HG02588 (cell line): ENCODE data around the gene CNTNAP2.

Source experiments
- ATAC-seq: cut with Tn5 transposase; IDR thresholded peaks from one replicate; pipeline ENCODE4 v1.9.1; 2021; ENCODE audit warnings: mild to moderate bottlenecking, moderate library complexity; ENCODE audit not compliant: unreplicated experiment

The CNTNAP2 gene

DNA sequence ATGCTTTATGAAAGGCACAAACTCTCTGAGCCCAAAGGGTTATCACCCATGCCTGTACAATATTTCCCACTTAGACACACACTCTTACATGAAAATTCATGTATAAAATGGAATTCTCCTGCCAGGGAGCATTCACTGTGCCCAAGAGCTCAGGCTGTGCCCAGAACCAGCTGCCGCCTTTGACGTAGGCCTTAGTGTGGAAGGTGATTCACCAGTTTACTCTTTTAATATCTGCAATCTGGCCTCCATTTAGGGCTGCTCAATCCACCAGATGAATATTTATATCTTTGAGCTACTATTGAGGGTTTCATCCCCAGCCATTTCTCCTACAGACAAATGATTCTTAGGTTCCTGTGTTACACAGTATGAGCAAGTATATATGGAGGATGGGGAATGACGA, 849.7 kb downstream of the CNTNAP2 start:
- ATAC-seq: no peak

DNA sequence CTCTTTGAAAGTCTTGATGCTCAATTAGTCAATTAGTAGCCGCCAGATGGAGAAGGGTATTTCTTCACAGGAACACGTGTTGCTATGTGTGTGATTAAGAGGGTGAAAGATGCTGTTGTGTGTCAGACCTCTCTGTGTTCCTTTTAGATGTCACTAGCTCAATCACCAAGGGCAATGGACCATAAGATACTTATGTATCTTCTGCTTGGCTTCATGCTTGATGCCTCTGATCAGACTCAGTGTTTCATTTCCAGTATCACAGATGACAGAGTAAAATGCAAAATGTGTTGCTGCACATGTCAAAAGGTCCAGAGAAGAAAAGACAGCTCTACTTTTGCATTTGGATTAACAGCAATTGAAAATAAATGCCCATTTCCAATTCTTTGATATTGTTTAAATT, 865.9 kb downstream of the CNTNAP2 start:
- no peak for ATAC-seq

DNA sequence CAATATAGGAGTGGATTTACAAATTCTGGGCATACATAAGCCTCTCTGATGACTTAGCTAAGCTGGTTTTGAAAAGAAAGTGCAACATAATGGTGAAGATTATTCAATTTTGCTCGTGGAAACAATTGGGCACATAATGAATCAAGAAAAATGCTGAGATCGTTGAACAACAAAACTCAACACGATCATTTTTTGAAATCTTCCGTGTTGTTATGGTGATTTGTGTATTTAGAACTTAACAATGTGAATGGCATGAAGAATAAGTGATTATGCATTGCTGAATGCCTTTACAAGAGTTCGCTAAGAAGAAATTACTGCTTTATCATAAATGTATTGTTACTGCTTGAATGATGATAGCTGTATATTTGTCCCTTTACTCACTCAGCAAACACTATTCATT, 875.0 kb downstream of the CNTNAP2 start:
- ATAC-seq: no peak

DNA sequence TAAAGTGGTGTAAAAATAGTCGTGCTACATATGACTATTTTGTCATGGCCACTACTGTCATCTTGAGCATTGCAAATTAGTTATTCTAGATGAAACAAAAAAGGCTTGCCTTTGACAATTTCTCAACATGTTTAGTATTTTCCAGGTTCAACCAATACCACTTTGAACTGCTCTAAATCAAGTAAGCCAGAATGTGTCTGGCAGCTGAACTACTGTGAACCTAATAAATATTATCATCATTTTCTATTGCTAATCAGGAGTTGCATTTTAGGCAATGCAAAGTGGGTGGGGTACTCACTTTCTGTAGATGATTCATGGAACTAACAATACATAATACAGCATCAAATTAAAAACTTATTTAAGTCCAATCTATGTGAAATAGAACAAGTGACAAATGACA, 877.2 kb downstream of the CNTNAP2 start:
- no peak for ATAC-seq

DNA sequence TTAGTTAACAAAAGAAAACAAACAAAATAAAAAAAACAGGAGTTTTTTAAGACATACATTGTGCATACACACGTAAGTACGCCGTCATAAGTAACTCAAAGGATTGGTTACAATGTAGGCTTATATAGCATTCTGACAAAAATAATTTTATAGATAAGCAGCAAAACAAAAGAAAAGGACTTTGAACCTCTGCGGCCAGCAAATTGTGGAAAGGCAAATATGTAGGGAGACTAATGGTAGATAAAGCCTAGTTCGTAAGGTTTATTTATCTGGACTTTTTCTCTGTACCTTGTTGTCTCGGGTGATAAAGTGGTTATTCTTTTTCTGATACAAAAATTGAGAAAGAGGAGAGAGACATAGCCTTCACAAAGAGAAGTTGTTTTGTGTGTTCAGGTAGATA, 891.9 kb downstream of the CNTNAP2 start:
- ATAC-seq: no peak

DNA sequence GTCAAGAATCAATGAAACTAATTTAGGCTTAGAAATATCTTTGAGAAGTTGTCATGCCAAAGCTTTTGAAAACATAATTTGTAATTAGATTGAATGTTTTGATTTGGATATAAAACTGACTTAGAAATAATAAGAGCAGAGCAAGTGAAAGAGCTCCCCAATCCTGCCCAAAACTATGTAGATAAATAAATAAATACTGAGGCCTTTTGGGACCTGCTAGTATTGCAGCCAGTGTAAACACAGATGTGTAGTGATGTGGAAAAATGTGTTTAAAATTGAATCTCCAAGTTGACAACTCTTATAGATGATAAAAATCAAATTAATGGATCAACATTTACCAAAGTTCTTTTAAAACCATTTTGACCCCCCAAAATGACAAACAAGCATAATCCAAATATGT, 896.1 kb downstream of the CNTNAP2 start:
- ATAC-seq: no peak

DNA sequence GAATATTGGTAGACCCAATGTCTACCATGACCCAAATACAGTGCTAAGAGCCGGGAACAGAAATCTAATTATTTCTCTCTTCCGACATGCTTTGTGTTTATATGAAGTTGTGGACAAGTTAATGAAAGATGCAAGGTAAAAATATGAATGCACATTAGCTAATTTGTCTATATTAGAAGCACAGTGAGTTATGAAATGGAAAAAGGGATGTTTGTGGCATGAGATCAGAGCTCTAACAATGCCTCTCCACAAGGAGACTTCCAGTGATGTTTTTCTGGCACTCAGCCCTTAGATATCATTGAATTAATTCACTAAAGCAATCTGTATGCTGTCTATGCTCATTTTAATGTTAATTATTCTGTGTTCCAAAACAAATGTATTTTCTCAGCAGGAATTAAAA, 897.2 kb downstream of the CNTNAP2 start:
- ATAC-seq: no peak

DNA sequence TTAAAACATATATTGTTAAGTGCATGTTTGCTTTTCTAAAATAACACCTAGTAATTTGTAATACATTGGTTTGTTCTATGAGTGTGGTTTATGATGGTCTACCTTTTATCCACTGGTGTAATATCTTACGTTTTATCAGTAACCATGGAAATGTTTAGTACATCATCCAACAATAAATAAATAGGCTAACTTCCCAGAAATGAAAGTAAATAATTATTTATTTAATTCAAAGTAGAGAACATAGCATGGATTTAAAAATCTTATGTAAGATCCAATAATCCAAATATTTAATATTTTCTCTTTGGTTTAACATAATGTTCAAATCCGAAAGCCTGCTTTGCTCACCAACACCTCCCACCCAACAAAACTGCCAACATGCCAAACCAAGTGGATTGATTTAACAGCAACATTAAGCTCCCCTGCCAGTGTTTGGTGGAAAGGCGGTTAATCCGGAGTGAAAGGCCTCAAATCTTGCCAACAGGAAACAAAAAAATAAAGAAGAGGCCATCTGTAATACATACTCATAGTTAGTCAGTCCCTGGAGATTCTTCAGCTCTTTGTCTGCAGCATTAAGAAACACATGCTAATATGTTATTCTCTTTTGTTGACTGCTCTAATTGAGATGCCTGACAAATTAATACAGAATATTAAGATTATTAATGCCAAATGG, 897.8 kb downstream of the CNTNAP2 start:
- ATAC-seq: no peak

DNA sequence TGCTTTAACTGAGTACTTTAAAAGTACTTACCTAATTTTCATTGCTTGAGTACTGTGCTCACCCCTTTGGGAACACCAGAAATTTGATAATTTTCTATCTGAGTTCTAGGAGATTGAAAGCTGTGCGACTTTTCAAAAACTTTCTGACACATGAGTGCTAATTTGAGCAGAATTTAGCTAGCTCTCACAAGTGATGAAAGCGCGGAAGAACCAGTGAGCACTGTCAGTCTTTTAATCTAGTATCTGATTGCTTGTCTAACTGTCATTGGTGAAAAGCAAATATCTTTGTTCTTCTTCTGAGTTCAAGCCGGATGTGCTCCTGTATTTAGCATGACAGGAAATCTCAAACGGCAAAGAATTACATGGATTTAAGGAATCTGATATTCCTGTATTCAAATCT, 899.4 kb downstream of the CNTNAP2 start:
- ATAC-seq: no peak

DNA sequence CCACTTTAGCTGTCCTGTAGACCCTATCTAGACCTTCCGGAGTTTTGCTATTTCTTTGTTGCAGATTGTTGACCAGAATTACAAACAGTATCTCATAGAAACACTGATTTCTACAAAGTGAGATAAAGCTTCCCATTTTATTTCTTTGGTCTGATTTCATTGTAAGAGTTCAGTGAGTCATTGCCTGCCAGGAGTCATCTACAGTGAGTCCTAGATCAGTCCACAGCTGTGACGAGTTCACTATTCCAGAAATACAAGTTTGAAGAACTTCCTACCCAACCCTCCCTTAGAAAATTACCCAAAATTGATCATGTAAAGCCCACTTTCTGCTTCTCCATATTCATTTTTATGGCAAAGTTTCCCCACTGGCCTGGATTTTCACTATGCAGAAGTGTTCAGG, 905.5 kb downstream of the CNTNAP2 start:
- no peak for ATAC-seq

DNA sequence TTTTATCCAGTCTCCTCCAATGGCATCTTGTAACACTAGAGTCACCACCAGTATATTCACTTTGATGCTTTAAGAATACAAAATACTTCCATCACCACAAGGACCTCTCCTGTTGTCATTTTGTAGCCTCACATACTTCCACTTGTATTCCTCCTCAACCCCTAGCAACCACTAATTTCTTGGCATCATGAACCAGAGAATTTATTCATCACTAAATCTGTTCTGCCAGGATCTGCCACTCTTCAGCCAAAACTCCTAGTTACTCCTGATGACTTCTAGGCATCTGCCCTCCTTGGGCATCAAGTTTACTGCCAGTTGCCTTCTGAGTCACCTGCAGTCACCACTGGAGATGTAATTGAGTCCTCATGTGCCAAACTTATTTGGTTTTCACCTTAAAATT, 906.8 kb downstream of the CNTNAP2 start:
- ATAC-seq: no peak

DNA sequence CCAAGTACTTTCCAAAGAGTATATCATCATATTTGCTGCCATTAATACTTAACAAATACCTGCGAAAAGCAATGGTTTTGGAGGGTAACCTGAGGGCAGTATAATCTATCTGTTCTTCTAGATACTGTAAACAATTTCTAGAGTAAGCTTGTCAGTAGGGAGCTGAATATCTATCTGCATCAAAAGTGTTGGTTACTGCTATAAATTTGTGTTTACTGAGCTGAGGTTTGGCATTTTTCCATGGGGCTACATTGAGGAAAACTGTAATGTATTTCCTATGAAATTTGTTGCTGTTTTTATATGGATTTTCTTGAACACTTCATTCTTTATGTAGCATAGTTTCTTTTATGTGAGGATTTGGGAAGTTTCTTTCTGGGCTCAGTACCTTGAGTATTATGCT, 913.4 kb downstream of the CNTNAP2 start:
- ATAC-seq: no peak

DNA sequence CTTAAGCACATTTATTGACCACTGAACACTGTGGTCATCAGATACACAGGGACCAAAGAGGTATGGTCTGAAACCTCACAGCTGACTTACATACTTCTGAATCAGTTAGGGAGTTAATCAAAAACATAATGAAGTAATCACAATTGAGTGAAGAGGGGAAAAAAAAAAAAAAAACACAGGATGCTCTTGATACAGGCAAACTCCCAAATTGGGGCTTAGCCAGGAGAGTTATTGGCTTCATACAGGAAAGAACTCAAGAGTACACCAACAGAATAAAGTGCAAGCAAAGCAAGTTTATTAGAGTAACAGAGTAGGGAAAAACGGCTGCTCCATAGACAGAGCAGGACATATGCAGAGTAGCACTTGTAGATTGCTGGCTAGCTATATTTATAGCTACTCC, 917.0 kb downstream of the CNTNAP2 start:
- no peak for ATAC-seq

DNA sequence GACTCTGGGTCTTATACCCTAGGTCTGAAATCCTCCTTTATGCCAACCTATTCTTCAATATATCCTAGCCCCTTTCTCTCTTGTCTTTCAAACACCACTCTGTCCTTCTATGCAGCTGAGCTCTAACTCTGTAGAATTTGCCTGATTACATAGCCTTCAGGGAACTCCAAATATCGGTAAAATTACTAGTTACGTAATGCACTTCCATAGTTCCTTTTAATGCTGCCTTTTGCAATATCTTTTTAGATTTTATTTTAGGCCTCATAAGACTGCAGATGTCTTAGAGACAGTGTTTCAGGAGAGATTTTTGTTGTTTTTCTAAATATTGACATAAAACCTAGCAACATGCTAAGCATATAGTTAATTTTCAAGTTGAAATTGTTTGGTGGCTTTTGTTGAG, 924.8 kb downstream of the CNTNAP2 start:
- no peak for ATAC-seq

DNA sequence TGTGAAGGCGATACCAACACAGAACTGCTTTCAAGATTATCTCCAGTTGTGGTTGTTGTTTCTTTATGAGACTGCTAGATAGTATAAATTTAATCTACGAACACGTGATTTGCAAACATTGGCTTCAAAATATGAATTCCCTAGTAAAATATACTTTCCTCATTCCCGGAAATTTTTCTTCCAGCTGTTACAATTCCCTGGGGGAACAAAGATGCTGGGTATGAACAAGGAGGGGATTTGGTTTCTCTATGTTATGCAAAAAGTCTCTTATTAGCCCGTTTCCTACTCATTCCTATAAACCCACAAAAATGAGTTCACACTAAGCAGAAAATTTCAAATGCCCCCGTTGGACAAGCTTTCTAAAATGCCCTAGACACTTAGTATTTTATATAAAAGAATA, 928.3 kb downstream of the CNTNAP2 start:
- no peak for ATAC-seq

DNA sequence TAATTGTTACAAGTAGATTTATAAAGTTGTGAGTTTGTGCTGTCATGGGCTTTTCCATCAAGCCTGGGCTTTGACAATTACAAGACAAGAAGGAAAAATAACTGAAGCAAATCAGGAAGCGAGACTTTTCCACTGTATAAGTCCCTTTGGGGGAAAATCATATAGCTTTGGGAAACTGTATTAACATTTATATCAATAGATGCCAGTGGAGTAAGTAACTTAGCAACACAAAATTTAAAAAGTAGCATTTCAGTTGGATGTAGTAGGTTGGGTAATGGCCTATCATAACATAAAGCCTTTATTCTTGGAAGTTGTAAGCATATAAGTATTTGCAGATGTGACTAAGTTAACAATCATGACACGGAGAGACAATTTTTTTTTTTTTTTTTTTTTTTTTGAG, 931.1 kb downstream of the CNTNAP2 start:
- no peak for ATAC-seq

DNA sequence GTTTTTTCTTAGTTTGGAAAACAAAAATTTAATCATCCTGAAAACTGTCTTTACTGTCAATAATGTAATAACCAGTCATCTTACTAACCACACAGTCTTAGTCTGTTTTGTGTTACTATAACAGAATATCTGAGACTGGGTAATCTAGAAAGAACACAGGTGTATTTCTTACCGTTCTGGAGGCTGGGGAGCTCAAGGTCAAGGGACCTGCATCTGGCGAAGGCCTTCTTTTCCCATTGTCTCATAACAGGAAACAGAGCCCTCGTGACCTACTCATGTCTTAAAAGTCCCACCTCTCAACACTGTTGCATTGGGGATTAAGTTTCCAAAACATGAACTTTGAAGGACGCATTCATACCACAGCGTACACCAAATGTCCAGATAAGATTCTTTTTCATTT, 932.3 kb downstream of the CNTNAP2 start:
- no peak for ATAC-seq

DNA sequence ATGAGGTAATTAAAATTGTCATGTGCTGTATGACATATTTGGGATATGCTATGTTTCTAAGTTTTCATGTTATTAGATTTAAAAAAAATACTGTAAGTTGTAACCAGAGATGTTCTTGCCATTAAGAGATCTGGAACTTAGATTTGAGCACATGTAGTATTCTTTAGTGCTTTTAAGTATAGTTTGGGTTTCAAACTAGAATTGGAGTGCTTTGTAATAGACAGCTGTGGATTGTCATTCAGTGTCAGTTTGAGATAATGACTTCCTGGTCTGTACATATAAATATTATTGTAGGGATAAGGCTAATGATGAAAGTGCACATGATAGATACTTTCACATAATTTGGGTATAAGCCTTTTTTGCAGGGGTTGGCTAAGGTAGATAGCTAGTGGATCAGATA, 936.2 kb downstream of the CNTNAP2 start:
- no peak for ATAC-seq

DNA sequence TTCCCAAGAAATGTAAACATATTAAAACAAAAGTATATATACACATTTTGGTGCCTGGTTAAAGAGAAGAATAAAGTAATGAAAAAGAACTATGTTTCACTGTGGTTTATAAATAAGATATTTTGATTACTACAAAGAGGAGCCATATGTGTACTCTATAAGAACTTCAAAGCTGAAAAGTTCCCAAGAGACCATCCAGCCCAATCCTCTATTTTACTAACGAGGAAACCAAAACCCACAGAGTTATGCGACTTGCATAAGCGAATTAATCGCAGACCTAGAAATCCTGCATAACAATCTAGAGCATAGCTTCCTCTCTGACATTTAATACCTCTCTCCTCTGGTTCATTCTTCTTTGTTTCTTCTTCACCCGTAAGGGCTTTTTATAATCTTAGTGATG, 937.1 kb downstream of the CNTNAP2 start:
- no peak for ATAC-seq

DNA sequence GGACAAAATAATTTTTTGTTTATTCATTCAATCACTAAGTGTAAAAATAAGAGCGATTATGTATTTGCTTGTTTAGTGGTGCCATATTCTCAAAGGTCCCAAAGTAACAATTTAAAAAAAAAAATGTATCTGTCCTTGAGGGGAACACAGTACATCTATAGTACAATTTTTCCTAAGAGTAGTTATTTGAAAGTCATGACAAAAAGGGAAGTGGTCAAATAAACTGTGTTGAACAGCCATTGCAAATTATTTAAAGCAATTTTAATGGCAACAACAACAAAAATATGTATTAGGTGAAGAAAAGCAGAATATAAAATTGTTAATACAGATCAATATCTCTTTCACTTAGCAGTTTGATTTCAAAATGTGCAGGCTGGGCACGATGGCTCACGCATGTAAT, 943.5 kb downstream of the CNTNAP2 start:
- no peak for ATAC-seq

DNA sequence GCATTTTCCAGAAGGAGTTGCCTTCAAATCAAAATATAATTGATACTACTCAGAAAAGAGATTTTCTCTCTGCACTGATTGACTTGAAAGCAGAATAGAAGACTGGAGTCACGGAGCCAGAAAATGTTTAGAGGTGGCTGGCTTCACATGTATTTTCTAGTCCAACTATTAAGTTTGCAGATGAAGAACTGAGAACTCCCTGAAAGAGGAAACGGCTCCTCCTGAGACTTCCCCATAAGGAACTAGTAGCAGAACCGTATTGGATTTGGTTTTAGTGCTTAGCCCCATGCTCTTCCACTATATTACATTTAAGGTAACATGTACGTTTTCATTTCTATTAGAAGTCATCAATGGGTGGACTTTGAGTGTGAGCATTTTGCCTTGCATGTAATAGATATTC, 946.3 kb downstream of the CNTNAP2 start:
- ATAC-seq: no peak

DNA sequence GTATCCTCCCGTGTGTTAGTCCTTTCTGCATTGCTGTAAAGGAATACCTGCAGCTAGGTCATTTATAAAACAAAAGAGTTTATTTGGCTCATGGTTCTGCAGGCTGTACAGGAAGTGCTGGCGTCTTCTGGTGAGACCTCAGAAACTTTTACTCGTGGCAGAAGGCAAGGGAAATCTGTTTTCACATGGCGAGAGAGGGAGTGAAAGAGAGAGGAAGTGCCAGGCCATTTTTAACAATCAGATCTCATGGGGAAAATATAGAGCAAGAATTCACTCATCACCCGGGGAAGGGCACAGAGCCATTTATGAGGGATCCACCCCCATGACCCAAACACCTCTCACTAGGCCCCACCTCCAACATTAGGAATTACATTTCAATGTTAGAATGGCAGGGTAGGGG, 952.2 kb downstream of the CNTNAP2 start:
- ATAC-seq: no peak

DNA sequence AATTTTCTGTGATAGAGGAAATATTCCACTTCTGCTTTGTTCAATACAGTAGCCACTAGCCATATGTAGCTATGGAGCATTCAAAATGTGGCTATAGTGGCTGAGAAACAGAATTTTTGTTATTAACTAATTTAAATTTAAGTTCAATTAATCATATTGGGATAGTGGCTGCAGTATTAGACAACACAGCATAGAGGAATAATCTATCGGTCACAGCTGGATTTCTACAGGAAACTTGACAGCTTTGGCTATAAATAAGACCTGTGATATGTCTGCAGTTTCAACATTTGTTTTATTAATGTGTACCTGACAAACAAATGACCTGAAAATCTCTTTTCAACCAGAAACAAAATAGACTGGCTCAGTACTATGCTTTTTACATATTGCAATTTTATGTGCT, 953.2 kb downstream of the CNTNAP2 start:
- no peak for ATAC-seq

DNA sequence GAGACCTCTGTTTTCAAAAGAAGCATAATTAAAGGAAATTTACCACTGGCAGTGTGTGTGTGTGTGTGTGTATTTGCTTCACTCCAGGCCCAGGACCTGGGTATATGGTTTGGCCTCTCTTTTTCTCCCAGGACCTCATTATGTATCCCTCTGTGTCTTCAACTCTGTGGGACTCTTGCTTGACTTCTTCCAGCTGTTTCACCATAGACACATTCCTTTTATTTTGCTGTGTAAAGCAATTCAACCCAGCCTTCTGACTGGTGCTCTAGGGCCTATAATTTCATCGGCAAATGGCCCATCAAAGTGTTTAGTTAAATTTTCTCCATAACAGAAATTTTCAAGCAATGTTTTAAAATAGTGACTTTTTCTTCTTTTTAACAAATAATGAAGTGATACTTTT, 954.3 kb downstream of the CNTNAP2 start:
- ATAC-seq: no peak
